Measurements from ENCODE around the gene FGF14.
A peak's percentile ranks its signal among the peaks of the same experiment; 100 is the strongest.

FGF14 gene

GRCh38 chr13:102401766-102402165 is at the start of gene FGF14:
Gene FGF14, minus strand, starts transcription at chr13:102402048.
- H3K9me3 ChIP-seq (ENCODE audit: control insufficient read depth, insufficient read depth, low read length) = no peaks in the 10 kb centered on the region
- peak within 1 kb of the TSS; percentile 57 for H3K27ac ChIP-seq (ENCODE audit: low read depth, low read length)
- peaks cover 10% of the 10 kb centered on the region; the same call in 1 of the 2 replicates for H3K4me1 ChIP-seq (ENCODE audit: control insufficient read depth, insufficient read depth, low read length)
- H3K27me3 ChIP-seq (ENCODE audit: control insufficient read depth, insufficient read depth, low read length) = peaks cover 51% of the 10 kb centered on the region
- H3K36me3 ChIP-seq (ENCODE audit: control insufficient read depth, insufficient read depth, low read length) = no peaks in the 10 kb centered on the region
- no peak within 1 kb of the TSS for H3K9ac ChIP-seq (ENCODE audit: low read depth, low read length)
- peak within 1 kb of the TSS; percentile 62 for H3K4me3 ChIP-seq (ENCODE audit: low read depth, low read length)

- Histone ChIP-seq H3K27ac (ENCODE audit: low read depth, low read length) (peak overlapping the region; percentile 28), H3K4me1 (ENCODE audit: control insufficient read depth, insufficient read depth, low read length) (peaks cover 6% of the 10 kb centered on the region; the same call in 1 of the 2 replicates), H3K36me3 (ENCODE audit: control insufficient read depth, insufficient read depth, low read length) (no peaks in the 10 kb centered on the region), H3K4me3 (ENCODE audit: low read depth, low read length) (no peak overlapping the region), H3K9ac (ENCODE audit: low read depth, low read length) (no peak overlapping the region), H3K9me3 (ENCODE audit: control insufficient read depth, insufficient read depth, low read length) (no peaks in the 10 kb centered on the region), H3K27me3 (ENCODE audit: control insufficient read depth, insufficient read depth, low read length) (no peaks in the 10 kb centered on the region)
These were observed 41.4 kb upstream of the FGF14 start for GRCh38 chr13:102443249-102443648.

- Histone ChIP-seq H3K27ac (ENCODE audit: low read depth, low read length) (no peak overlapping the region), H3K9ac (ENCODE audit: low read depth, low read length) (no peak overlapping the region), H3K4me3 (ENCODE audit: low read depth, low read length) (no peak overlapping the region), H3K27me3 (ENCODE audit: control insufficient read depth, insufficient read depth, low read length) (no peaks in the 10 kb centered on the region), H3K36me3 (ENCODE audit: control insufficient read depth, insufficient read depth, low read length) (no peaks in the 10 kb centered on the region), H3K4me1 (ENCODE audit: control insufficient read depth, insufficient read depth, low read length) (peaks cover 6% of the 10 kb centered on the region; the same call in 1 of the 2 replicates), H3K9me3 (ENCODE audit: control insufficient read depth, insufficient read depth, low read length) (no peaks in the 10 kb centered on the region)
These were observed 39.2 kb upstream of the FGF14 start for GRCh38 chr13:102441085-102441484.

GRCh38 chr13:102440259-102440936 is 38.5 kb upstream of the FGF14 start:
- Histone ChIP-seq H3K27ac (ENCODE audit: low read depth, low read length) (no peak overlapping the region), H3K36me3 (ENCODE audit: control insufficient read depth, insufficient read depth, low read length) (no peaks in the 10 kb centered on the region), H3K27me3 (ENCODE audit: control insufficient read depth, insufficient read depth, low read length) (no peaks in the 10 kb centered on the region), H3K4me3 (ENCODE audit: low read depth, low read length) (no peak overlapping the region), H3K9me3 (ENCODE audit: control insufficient read depth, insufficient read depth, low read length) (no peaks in the 10 kb centered on the region; the same call in 1 of the 2 replicates), H3K4me1 (ENCODE audit: control insufficient read depth, insufficient read depth, low read length) (peaks cover 6% of the 10 kb centered on the region; the same call in 1 of the 2 replicates), H3K9ac (ENCODE audit: low read depth, low read length) (no peak overlapping the region)

GRCh38 chr13:102422690-102423089 is 20.8 kb upstream of the FGF14 start:
- peaks cover 16% of the 10 kb centered on the region for H3K9me3 ChIP-seq (ENCODE audit: control insufficient read depth, insufficient read depth, low read length)
- H3K4me3 ChIP-seq (ENCODE audit: low read depth, low read length) = no peak overlapping the region
- H3K36me3 ChIP-seq (ENCODE audit: control insufficient read depth, insufficient read depth, low read length) = no peaks in the 10 kb centered on the region

GRCh38 chr13:102405499-102406100 is 3.8 kb upstream of the FGF14 start:
- H3K4me3 ChIP-seq (ENCODE audit: low read depth, low read length) = no peak overlapping the region
- H3K9ac ChIP-seq (ENCODE audit: low read depth, low read length) = no peak overlapping the region
- no peaks in the 10 kb centered on the region for H3K36me3 ChIP-seq (ENCODE audit: control insufficient read depth, insufficient read depth, low read length)
- H3K27me3 ChIP-seq (ENCODE audit: control insufficient read depth, insufficient read depth, low read length) = peaks cover 24% of the 10 kb centered on the region
- peaks cover 10% of the 10 kb centered on the region; the same call in 1 of the 2 replicates for H3K4me1 ChIP-seq (ENCODE audit: control insufficient read depth, insufficient read depth, low read length)
- no peaks in the 10 kb centered on the region for H3K9me3 ChIP-seq (ENCODE audit: control insufficient read depth, insufficient read depth, low read length)
- H3K27ac ChIP-seq (ENCODE audit: low read depth, low read length) = no peak overlapping the region

More at GRCh38 chr13:102422690-102423089, 20.8 kb upstream of the FGF14 start:
- no peak overlapping the region for H3K9ac ChIP-seq (ENCODE audit: low read depth, low read length)
- no peak overlapping the region for H3K27ac ChIP-seq (ENCODE audit: low read depth, low read length)
- H3K4me1 ChIP-seq (ENCODE audit: control insufficient read depth, insufficient read depth, low read length) = no peaks in the 10 kb centered on the region
- no peaks in the 10 kb centered on the region for H3K27me3 ChIP-seq (ENCODE audit: control insufficient read depth, insufficient read depth, low read length)

- H3K27ac ChIP-seq (ENCODE audit: low read depth, low read length) = peak overlapping the region; percentile 57
- H3K4me1 ChIP-seq (ENCODE audit: control insufficient read depth, insufficient read depth, low read length) = peaks cover 10% of the 10 kb centered on the region; the same call in 1 of the 2 replicates
- no peaks in the 10 kb centered on the region for H3K36me3 ChIP-seq (ENCODE audit: control insufficient read depth, insufficient read depth, low read length)
- H3K4me3 ChIP-seq (ENCODE audit: low read depth, low read length) = peak overlapping the region; percentile 62
- no peaks in the 10 kb centered on the region for H3K9me3 ChIP-seq (ENCODE audit: control insufficient read depth, insufficient read depth, low read length)
- no peak overlapping the region for H3K9ac ChIP-seq (ENCODE audit: low read depth, low read length)
- H3K27me3 ChIP-seq (ENCODE audit: control insufficient read depth, insufficient read depth, low read length) = peaks cover 48% of the 10 kb centered on the region
These were observed 442 bp upstream of the FGF14 start for GRCh38 chr13:102402290-102402689.

GRCh38 chr13:102401265-102401664 is 583 bp downstream of the FGF14 start:
- Histone ChIP-seq H3K9me3 (ENCODE audit: control insufficient read depth, insufficient read depth, low read length) (no peaks in the 10 kb centered on the region), H3K27ac (ENCODE audit: low read depth, low read length) (no peak overlapping the region), H3K4me1 (ENCODE audit: control insufficient read depth, insufficient read depth, low read length) (peaks cover 10% of the 10 kb centered on the region; the same call in 1 of the 2 replicates), H3K36me3 (ENCODE audit: control insufficient read depth, insufficient read depth, low read length) (no peaks in the 10 kb centered on the region), H3K9ac (ENCODE audit: low read depth, low read length) (no peak overlapping the region), H3K27me3 (ENCODE audit: control insufficient read depth, insufficient read depth, low read length) (peaks cover 54% of the 10 kb centered on the region), H3K4me3 (ENCODE audit: low read depth, low read length) (peak overlapping the region; percentile 62)

GRCh38 chr13:102400675-102401145 is 1.1 kb downstream of the FGF14 start:
- Histone ChIP-seq H3K36me3 (ENCODE audit: control insufficient read depth, insufficient read depth, low read length) (no peaks in the 10 kb centered on the region), H3K9ac (ENCODE audit: low read depth, low read length) (no peak overlapping the region), H3K4me1 (ENCODE audit: control insufficient read depth, insufficient read depth, low read length) (peaks cover 10% of the 10 kb centered on the region; the same call in 1 of the 2 replicates), H3K27ac (ENCODE audit: low read depth, low read length) (no peak overlapping the region), H3K27me3 (ENCODE audit: control insufficient read depth, insufficient read depth, low read length) (peaks cover 54% of the 10 kb centered on the region), H3K4me3 (ENCODE audit: low read depth, low read length) (peak overlapping the region; percentile 62), H3K9me3 (ENCODE audit: control insufficient read depth, insufficient read depth, low read length) (no peaks in the 10 kb centered on the region)

GRCh38 chr13:102399791-102400674 is 1.8 kb downstream of the FGF14 start:
- H3K9ac ChIP-seq (ENCODE audit: low read depth, low read length) = no peak overlapping the region

More at GRCh38 chr13:102399791-102400674, 1.8 kb downstream of the FGF14 start:
- H3K9me3 ChIP-seq (ENCODE audit: control insufficient read depth, insufficient read depth, low read length) = no peaks in the 10 kb centered on the region
- H3K27ac ChIP-seq (ENCODE audit: low read depth, low read length) = no peak overlapping the region
- peaks cover 13% of the 10 kb centered on the region for H3K4me1 ChIP-seq (ENCODE audit: control insufficient read depth, insufficient read depth, low read length)
- peaks cover 54% of the 10 kb centered on the region for H3K27me3 ChIP-seq (ENCODE audit: control insufficient read depth, insufficient read depth, low read length)
- peak overlapping the region; percentile 62 for H3K4me3 ChIP-seq (ENCODE audit: low read depth, low read length)
- H3K36me3 ChIP-seq (ENCODE audit: control insufficient read depth, insufficient read depth, low read length) = no peaks in the 10 kb centered on the region
